Tibial nerve (tissue), 4 donors: ENCODE measurements around the gene COL4A2. TPM values are rescaled to one million over a fixed set of nuclear protein-coding genes. Genes with fewer than 3 reads are reported as not detected.

Experiments used
- DNase-seq, 2 donors: peaks; one replicate each; pipeline ENCODE4 v3.0.0-alpha.2; 2019; ENCODE audit warnings: low spot score in 2 of 2
- H3K27ac ChIP-seq, 4 donors: fragments of 200-600 bp; sonication (generic) in 3 of 4; one replicate each; pipeline ENCODE4 v1.5.1; 2017 to 2019; ENCODE audit warnings: mild to moderate bottlenecking in 1 of 4
- H3K27me3 ChIP-seq, 2 donors: fragments of 200-600 bp; sonication (generic) in 1 of 2; one replicate each; pipeline versions ENCODE4 v1.5.1 to v1.6.0; 2017 to 2019
- H3K36me3 ChIP-seq, 3 donors: fragments of 200-600 bp; sonication (generic); one replicate each; pipeline ENCODE4 v1.5.1; 2018 to 2019
- H3K4me1 ChIP-seq, 4 donors: fragments of 200-600 bp; sonication (generic) in 3 of 4; one replicate each; pipeline ENCODE4 v1.5.1; 2017 to 2019
- H3K4me3 ChIP-seq, 4 donors: fragments of 200-600 bp; sonication (generic) in 3 of 4; one replicate each; pipeline ENCODE4 v1.5.1; 2017 to 2019; ENCODE audit warnings: mild to moderate bottlenecking in 1 of 4, moderate library complexity in 1 of 4
- H3K9me3 ChIP-seq, 4 donors: fragments of 200-600 bp; sonication (generic) in 3 of 4; one replicate each; pipeline ENCODE4 v1.5.1; 2017 to 2019
- CTCF ChIP-seq, 5 experiments: fragments of 200-600 bp in 3 of 5; fragments of 450-650 bp in 2 of 5; sonication (generic) in 3 of 5; IDR thresholded peaks; one replicate each; pipeline ENCODE4 v1.5.1; 2016 to 2019; ENCODE audit warnings: antibody characterized with exemption in 5 of 5, mild to moderate bottlenecking in 3 of 5, moderate library complexity in 2 of 5
- EP300 ChIP-seq, 2 donors: sonication (generic); formaldehyde crosslinking; IDR thresholded peaks; one replicate each; pipeline ENCODE4 v1.6.1; 2017; ENCODE audit warnings: antibody characterized with exemption in 2 of 2, mild to moderate bottlenecking in 1 of 2
- POLR2A ChIP-seq, 2 donors: fragments of 450-650 bp; IDR thresholded peaks; one replicate each; pipeline ENCODE4 v1.6.1; 2017; ENCODE audit warnings: antibody characterized with exemption in 2 of 2, mild to moderate bottlenecking in 2 of 2, moderate library complexity in 2 of 2
- WGBS, 2 donors: methylation state at CpG; one replicate each; pipeline ENCODE4 v1.1.5; 2018; 5-methylcytosine and 5-hydroxymethylcytosine counted together
- total RNA-seq, 4 donors: library from RNA; depleted of rRNA; stranded (reverse); fragments of >200 nt; gene quantifications; one replicate each; pipeline ENCODE4 v1.1.0, GENCODE V29; 2016

The COL4A2 gene
- total RNA-seq, 4 donors from 2014 or later, result 576 to 821 (median 658) TPM

- DNase-seq, result no peak
- no peaks in the 10 kb centered on the region for H3K36me3 ChIP-seq
- H3K27me3 ChIP-seq, result no peaks in the 10 kb centered on the region
- no peak overlapping the region for H3K4me3 ChIP-seq
- peaks cover 0 to 90% (median 51%) of the 10 kb centered on the region in 4 donors for H3K4me1 ChIP-seq
- peak overlapping the region in 3 of 4 donors; percentile 31 to 78 (median 70) for H3K27ac ChIP-seq
- TF ChIP-seq EP300 (IDR thresholded peaks at IDR 0.05), result no peak
- TF ChIP-seq CTCF (IDR thresholded peaks at IDR 0.05), result no peak
- no peak for TF ChIP-seq POLR2A (IDR thresholded peaks at IDR 0.05)
- 59 to 76% methylated on average over 16 to 19 of the region's 19 CpGs for WGBS, 2 donors
- no peaks in the 10 kb centered on the region for H3K9me3 ChIP-seq
Measured at GRCh38 chr13:110261166-110262081, 45.7 kb upstream of the COL4A2 start.

GRCh38 chr13:110262082-110262436 is 45.0 kb upstream of the COL4A2 start:
- Histone ChIP-seq H3K4me1 (peaks cover 0 to 90% (median 52%) of the 10 kb centered on the region in 4 donors), H3K36me3 (no peaks in the 10 kb centered on the region), H3K27me3 (no peaks in the 10 kb centered on the region), H3K27ac (peak overlapping the region; percentile 1 to 78 (median 50)), H3K4me3 (no peak overlapping the region), H3K9me3 (no peaks in the 10 kb centered on the region)
- DNase-seq, result no peak
- WGBS, 2 donors, result 38 to 63% methylated on average over 11 of the region's 11 CpGs
- TF ChIP-seq POLR2A (IDR thresholded peaks at IDR 0.05), result no peak
- TF ChIP-seq CTCF (IDR thresholded peaks at IDR 0.05), result no peak
- TF ChIP-seq EP300 (IDR thresholded peaks at IDR 0.05), result no peak

GRCh38 chr13:110262508-110263291 is 44.4 kb upstream of the COL4A2 start:
- H3K27ac ChIP-seq, result peak overlapping the region; percentile 1 to 78 (median 50)
- 22 to 32% methylated on average over 11 of the region's 11 CpGs for WGBS, 2 donors
- no peak for DNase-seq
- no peaks in the 10 kb centered on the region for H3K27me3 ChIP-seq
- TF ChIP-seq EP300 (IDR thresholded peaks at IDR 0.05) (peak in 1 of 2 donors; percentile 10), CTCF (IDR thresholded peaks at IDR 0.05) (no peak)
- peaks cover 0 to 91% (median 53%) of the 10 kb centered on the region in 4 donors for H3K4me1 ChIP-seq
- H3K9me3 ChIP-seq, result no peaks in the 10 kb centered on the region
- no peak overlapping the region for H3K4me3 ChIP-seq
- no peaks in the 10 kb centered on the region for H3K36me3 ChIP-seq

GRCh38 chr13:110263404-110263803 is 43.7 kb upstream of the COL4A2 start:
- peaks cover 0 to under 1% (median 0%) of the 10 kb centered on the region in 3 donors for H3K36me3 ChIP-seq
- peak overlapping the region in 3 of 4 donors; percentile 1 to 78 (median 70) for H3K27ac ChIP-seq
- no peaks in the 10 kb centered on the region for H3K27me3 ChIP-seq
- no peaks in the 10 kb centered on the region for H3K9me3 ChIP-seq
- 62 to 76% methylated on average over 5 of the region's 5 CpGs for WGBS, 2 donors
- H3K4me1 ChIP-seq, result peaks cover 0 to 92% (median 53%) of the 10 kb centered on the region in 4 donors
- TF ChIP-seq POLR2A (IDR thresholded peaks at IDR 0.05), result no peak
- TF ChIP-seq CTCF (IDR thresholded peaks at IDR 0.05), result no peak
- no peak for TF ChIP-seq EP300 (IDR thresholded peaks at IDR 0.05)
- no peak overlapping the region for H3K4me3 ChIP-seq
- no peak for DNase-seq
